ENCODE results near the gene DSCAM.

DNA sequence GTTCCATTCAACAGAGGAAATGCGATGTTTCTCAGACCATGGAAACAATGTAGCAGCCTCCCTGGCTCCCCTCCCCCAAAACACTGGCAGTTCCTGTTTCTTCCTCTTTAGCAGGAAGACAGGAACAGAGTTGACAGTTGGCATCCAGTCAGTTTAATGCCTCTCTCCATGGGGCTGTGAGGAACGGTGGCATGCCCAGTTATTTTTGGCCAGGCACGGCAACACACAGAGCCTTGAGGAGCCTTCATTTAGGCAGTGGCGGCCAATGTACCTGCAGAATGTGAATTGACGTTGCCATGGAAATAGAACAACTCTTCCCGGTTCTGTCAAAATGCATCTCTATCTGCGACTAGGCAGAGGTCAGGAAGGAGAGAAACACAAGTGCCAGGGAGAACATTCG lies 330.6 kb downstream of the DSCAM start:
- TF ChIP-seq RORB (CRISPR knock-in tag; IDR thresholded peaks at IDR 0.05) (no peak), SMAD3 (CRISPR knock-in tag; IDR thresholded peaks at IDR 0.05; ENCODE audit: borderline replicate concordance) (no peak)
- TF ChIP-seq, protein P1, sequence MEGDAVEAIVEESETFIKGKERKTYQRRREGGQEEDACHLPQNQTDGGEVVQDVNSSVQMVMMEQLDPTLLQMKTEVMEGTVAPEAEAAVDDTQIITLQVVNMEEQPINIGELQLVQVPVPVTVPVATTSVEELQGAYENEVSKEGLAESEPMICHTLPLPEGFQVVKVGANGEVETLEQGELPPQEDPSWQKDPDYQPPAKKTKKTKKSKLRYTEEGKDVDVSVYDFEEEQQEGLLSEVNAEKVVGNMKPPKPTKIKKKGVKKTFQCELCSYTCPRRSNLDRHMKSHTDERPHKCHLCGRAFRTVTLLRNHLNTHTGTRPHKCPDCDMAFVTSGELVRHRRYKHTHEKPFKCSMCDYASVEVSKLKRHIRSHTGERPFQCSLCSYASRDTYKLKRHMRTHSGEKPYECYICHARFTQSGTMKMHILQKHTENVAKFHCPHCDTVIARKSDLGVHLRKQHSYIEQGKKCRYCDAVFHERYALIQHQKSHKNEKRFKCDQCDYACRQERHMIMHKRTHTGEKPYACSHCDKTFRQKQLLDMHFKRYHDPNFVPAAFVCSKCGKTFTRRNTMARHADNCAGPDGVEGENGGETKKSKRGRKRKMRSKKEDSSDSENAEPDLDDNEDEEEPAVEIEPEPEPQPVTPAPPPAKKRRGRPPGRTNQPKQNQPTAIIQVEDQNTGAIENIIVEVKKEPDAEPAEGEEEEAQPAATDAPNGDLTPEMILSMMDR (IDR thresholded peaks at IDR 0.05) = no peak
- TF ChIP-seq, protein P2, sequence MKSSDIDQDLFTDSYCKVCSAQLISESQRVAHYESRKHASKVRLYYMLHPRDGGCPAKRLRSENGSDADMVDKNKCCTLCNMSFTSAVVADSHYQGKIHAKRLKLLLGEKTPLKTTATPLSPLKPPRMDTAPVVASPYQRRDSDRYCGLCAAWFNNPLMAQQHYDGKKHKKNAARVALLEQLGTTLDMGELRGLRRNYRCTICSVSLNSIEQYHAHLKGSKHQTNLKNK (CRISPR knock-in tag; IDR thresholded peaks at IDR 0.05) = no peak
- TF ChIP-seq, protein P3, sequence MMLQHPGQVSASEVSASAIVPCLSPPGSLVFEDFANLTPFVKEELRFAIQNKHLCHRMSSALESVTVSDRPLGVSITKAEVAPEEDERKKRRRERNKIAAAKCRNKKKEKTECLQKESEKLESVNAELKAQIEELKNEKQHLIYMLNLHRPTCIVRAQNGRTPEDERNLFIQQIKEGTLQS (CRISPR knock-in tag; conservative IDR thresholded peaks at IDR 0.05) = no peak
